Myometrial cell (primary cell): ENCODE measurements around the gene ALG2. TPM values are rescaled to one million over a fixed set of nuclear protein-coding genes. Genes with fewer than 3 reads are reported as not detected.

Experiments used
- total RNA-seq: library from RNA; depleted of rRNA; stranded (reverse); fragments of >200 nt; gene quantifications from 2 replicates; pipeline ENCODE4 v1.2.3, GENCODE V29; 2015

ALG2 gene
- total RNA-seq = 39.9 and 46.1 TPM in 2 replicates

DNA sequence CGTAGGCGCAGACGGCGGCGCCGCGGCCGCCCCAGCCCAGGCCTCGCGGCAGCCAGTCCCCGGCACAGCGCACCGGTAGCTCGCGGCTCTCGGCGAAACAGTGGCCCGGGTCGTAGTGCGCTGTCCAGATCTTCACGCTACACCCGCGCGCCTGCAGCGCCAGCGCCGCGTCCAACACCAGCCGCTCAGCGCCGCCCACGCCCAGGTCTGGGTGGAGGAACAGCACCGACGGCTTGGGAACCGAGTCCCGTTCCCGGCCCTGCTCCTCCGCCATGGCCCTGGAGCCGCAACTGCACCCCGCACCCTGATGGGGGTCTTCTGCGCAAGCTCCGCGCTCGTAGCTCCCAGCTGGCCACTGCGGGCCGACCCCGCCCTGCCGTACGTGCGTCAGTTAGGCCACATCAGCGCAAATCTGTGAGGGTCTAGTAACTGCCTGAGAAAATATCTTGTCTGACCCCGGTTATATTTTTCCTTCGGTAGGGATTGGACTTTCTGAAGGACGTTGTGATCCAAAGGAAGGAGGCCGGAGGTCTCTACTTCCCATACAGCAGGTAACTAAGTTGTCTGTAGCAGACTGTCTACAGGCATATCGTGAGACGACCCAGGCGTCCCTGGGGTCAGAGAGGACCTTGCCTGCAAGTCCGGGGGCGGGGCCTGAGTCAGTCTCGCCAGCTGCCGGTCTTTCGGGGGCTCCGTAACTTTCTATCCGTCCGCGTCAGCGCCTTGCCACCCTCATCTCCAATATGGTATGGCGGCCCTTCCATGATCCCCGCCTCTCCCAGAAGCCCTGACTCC, at the start of gene ALG2, which contains the start of gene SEC61B:
TSS of gene ALG2 (minus strand) at position 322 of the 795 bp plus-strand sequence. CDS start at position 274, 48 bp downstream.
TSS of gene SEC61B (plus strand) at position 662 of the 795 bp plus-strand sequence. CDS start at position 744, 82 bp downstream.

Other genes starting within 250 kb of the ALG2 start
- 9.8 and 14.4 TPM in 2 replicates for gene TGFBR1, start 116.8 kb downstream of the ALG2 start, total RNA-seq
- 198 and 218 TPM in 2 replicates for gene SEC61B, start 340 bp upstream of the ALG2 start, total RNA-seq